HCT116 (cell line): ENCODE results near the gene RTTN. TPM values are rescaled to one million over a fixed set of nuclear protein-coding genes. Genes with fewer than 3 reads are reported as not detected.

Source experiments
- ATAC-seq: fragments of 200-7000 bp; cut with Tn5 transposase; 2 replicates; pipeline ENCODE4 v1.9.1; 2020; ENCODE audit warnings: mild to moderate bottlenecking, moderate library complexity
- BruUV-seq: library from RNA; stranded (reverse); fragments of 400-500 nt; replicated peaks from 2 replicates; lab custom pipeline; 2021; lab: Mats Ljungman, UMichigan
- CTCF ChIA-PET: fragments of 300-600 bp; sonication (Branson Sonifier 250); formaldehyde crosslinking; loops from one replicate; lab custom pipeline; 2021; ENCODE audit warnings: antibody characterized with exemption; lab: Charles Lee
- POLR2A ChIA-PET: fragments of 300-600, 350-600 bp; sonication (Branson Sonifier 250); formaldehyde crosslinking; loops from one replicate; lab custom pipeline; 2021; ENCODE audit warnings: antibody characterized with exemption; lab: Charles Lee
- RAD21 ChIA-PET, 2 experiments: fragments of 300-600 bp; sonication (Branson Sonifier 250); formaldehyde crosslinking; loops; one replicate each; lab custom pipeline; 2023; ENCODE audit warnings: low total read pairs in 2 of 2; ENCODE audit not compliant: uncharacterized antibody in 2 of 2, unreplicated experiment in 2 of 2, low non-redundant PET in 1 of 2; lab: Charles Lee
- DNase-seq: peaks from one replicate; pipeline ENCODE4 v3.0.0-alpha.2; 2010; ENCODE audit warnings: low read depth, low spot score
- H2AFZ ChIP-seq: fragments of 200-600 bp; shearing (Covaris generic), sonication (generic); 2 replicates; pipeline ENCODE4 v1.6.1; 2017; ENCODE audit warnings: low read depth, mixed run types, mixed read lengths, antibody characterized with exemption, low read length; ENCODE audit not compliant: poor library complexity, severe bottlenecking
- H3K27ac ChIP-seq: 2 replicates; pipeline ENCODE4 v1.5.1; 2012; ENCODE audit warnings: low read depth, low read length
- H3K27me3 ChIP-seq: fragments of 200-600 bp; sonication (generic); 2 replicates; pipeline ENCODE4 v1.6.1; 2016; ENCODE audit warnings: mixed run types, low read length, mixed read lengths; ENCODE audit not compliant: insufficient read depth
- H3K36me3 ChIP-seq, 2 experiments: fragments of 200-500 bp in 1 of 2; fragments of 200-600 bp in 1 of 2; sonication (Bioruptor generic) in 1 of 2; sonication (generic) in 1 of 2; 2 replicates each; pipeline versions ENCODE4 v1.5.1 to v1.6.1; 2014 to 2016; ENCODE audit warnings: low read length in 2 of 2, inconsistent platforms in 1 of 2, mixed read lengths in 1 of 2, mixed run types in 1 of 2; ENCODE audit not compliant: insufficient read depth in 2 of 2, control insufficient read depth in 1 of 2
- H3K4me1 ChIP-seq, 2 experiments: fragments of 200-600 bp in 1 of 2; sonication (generic) in 1 of 2; 2 replicates each; pipeline versions ENCODE4 v1.5.1 to v1.6.1; 2012 to 2017; ENCODE audit warnings: low read length in 2 of 2, inconsistent platforms in 1 of 2, mild to moderate bottlenecking in 1 of 2, mixed read lengths in 1 of 2, mixed run types in 1 of 2, moderate library complexity in 1 of 2; ENCODE audit not compliant: insufficient read depth in 2 of 2, control insufficient read depth in 1 of 2
- H3K4me2 ChIP-seq: fragments of 200-600 bp; sonication (generic); 2 replicates; pipeline ENCODE4 v1.6.1; 2017; ENCODE audit warnings: mixed run types, low read length, mixed read lengths
- H3K4me3 ChIP-seq, 2 experiments: fragments of 200-600 bp in 1 of 2; sonication (generic) in 1 of 2; replicated peaks in 1 of 2; 2 replicates each; pipeline ENCODE4 v1.5.1; 2011 to 2016; ENCODE audit warnings: low read length in 2 of 2, control low read depth in 1 of 2, low read depth in 1 of 2, mild to moderate bottlenecking in 1 of 2, mixed read lengths in 1 of 2, mixed run types in 1 of 2
- H3K79me2 ChIP-seq: fragments of 200-600 bp; sonication (generic); 2 replicates; pipeline ENCODE4 v1.6.1; 2017; ENCODE audit warnings: mild to moderate bottlenecking, mixed run types, low read length, moderate library complexity, mixed read lengths; ENCODE audit not compliant: insufficient read depth
- H3K9ac ChIP-seq: fragments of 200-600 bp; sonication (generic); 2 replicates; pipeline ENCODE4 v1.6.1; 2016; ENCODE audit warnings: low read length, mixed read lengths
- H3K9me2 ChIP-seq: fragments of 200-600 bp; sonication (generic), shearing (Covaris generic); 2 replicates; pipeline ENCODE4 v1.6.1; 2017; ENCODE audit warnings: mixed run types, mild to moderate bottlenecking, moderate library complexity; ENCODE audit not compliant: insufficient read depth
- H3K9me3 ChIP-seq, 2 experiments: fragments of 200-500 bp in 1 of 2; fragments of 200-600 bp in 1 of 2; sonication (Bioruptor generic) in 1 of 2; sonication (generic) in 1 of 2; 2 replicates each; pipeline ENCODE4 v1.6.1; 2014 to 2017; ENCODE audit warnings: low read length in 2 of 2, mixed read lengths in 2 of 2, inconsistent platforms in 1 of 2, low read depth in 1 of 2, mild to moderate bottlenecking in 1 of 2, mixed run types in 1 of 2, moderate library complexity in 1 of 2; ENCODE audit not compliant: control insufficient read depth in 1 of 2, insufficient read depth in 1 of 2
- H4K20me1 ChIP-seq: fragments of 200-600 bp; sonication (generic), shearing (Covaris generic); 2 replicates; pipeline ENCODE4 v1.6.1; 2017; ENCODE audit warnings: mixed run types, mild to moderate bottlenecking, moderate library complexity; ENCODE audit not compliant: insufficient read depth
- ATF3 ChIP-seq: IDR thresholded peaks from 2 replicates; pipeline ENCODE4 v1.6.1; 2012
- CBX3 ChIP-seq: IDR thresholded peaks from 2 replicates; pipeline ENCODE4 v1.6.1; 2012; ENCODE audit warnings: low read depth
- CEBPB ChIP-seq: IDR thresholded peaks from 2 replicates; pipeline ENCODE4 v1.6.1; 2012; ENCODE audit warnings: low read depth
- CTCF ChIP-seq, 3 experiments: fragments of 200-600 bp in 1 of 3; sonication (generic) in 1 of 3; IDR thresholded peaks in 2 of 3; conservative IDR thresholded peaks in 1 of 3; 2 replicates each; pipeline ENCODE4 v1.5.1; 2012 to 2017; ENCODE audit warnings: low read depth in 2 of 3, low read length in 2 of 3, antibody characterized with exemption in 1 of 3, borderline replicate concordance in 1 of 3, control low read depth in 1 of 3, mild to moderate bottlenecking in 1 of 3, mixed read lengths in 1 of 3, mixed run types in 1 of 3, moderate library complexity in 1 of 3; ENCODE audit not compliant: insufficient read depth in 1 of 3
- EGR1 ChIP-seq: IDR thresholded peaks from 2 replicates; pipeline ENCODE4 v1.6.1; 2012; ENCODE audit warnings: low read depth
- ELF1 ChIP-seq: IDR thresholded peaks from 2 replicates; pipeline ENCODE4 v1.6.1; 2012; ENCODE audit warnings: low read depth, borderline replicate concordance
- EZH2 ChIP-seq: fragments of 200-600 bp; sonication (generic); IDR thresholded peaks from 2 replicates; pipeline ENCODE4 v1.6.1; 2017; ENCODE audit warnings: antibody characterized with exemption, mixed run types
- FOSL1 ChIP-seq: IDR thresholded peaks from 2 replicates; pipeline ENCODE4 v1.6.1; 2012; ENCODE audit warnings: low read depth
- JUND ChIP-seq: IDR thresholded peaks from 2 replicates; pipeline ENCODE4 v1.6.1; 2012
- MAX ChIP-seq: IDR thresholded peaks from 2 replicates; pipeline ENCODE4 v1.6.1; 2012
- POLR2A ChIP-seq: IDR thresholded peaks from 2 replicates; pipeline ENCODE4 v1.7.0; 2011; ENCODE audit warnings: borderline replicate concordance; ENCODE audit not compliant: insufficient read depth, insufficient read length; ENCODE audit errors: extremely low read depth
- POLR2AphosphoS5 ChIP-seq: IDR thresholded peaks from 2 replicates; pipeline ENCODE4 v1.6.1; 2011; ENCODE audit warnings: mild to moderate bottlenecking, low read depth, low read length, moderate library complexity
- REST ChIP-seq: IDR thresholded peaks from 2 replicates; pipeline ENCODE4 v1.6.1; 2012; ENCODE audit warnings: low read depth
- SIN3A ChIP-seq: IDR thresholded peaks from 2 replicates; pipeline ENCODE4 v1.6.1; 2012; ENCODE audit warnings: low read depth
- SP1 ChIP-seq: IDR thresholded peaks from 2 replicates; pipeline ENCODE4 v1.6.1; 2012; ENCODE audit warnings: low read depth
- TCF7L2 ChIP-seq: IDR thresholded peaks from 2 replicates; pipeline ENCODE4 v1.7.0; 2011; ENCODE audit warnings: borderline replicate concordance, inconsistent platforms; ENCODE audit not compliant: insufficient read depth, insufficient read length; ENCODE audit errors: extremely low read depth
- YY1 ChIP-seq: IDR thresholded peaks from 2 replicates; pipeline ENCODE4 v1.6.1; 2011; ENCODE audit warnings: low read length, low read depth, moderate library complexity, mild to moderate bottlenecking; ENCODE audit not compliant: insufficient replicate concordance; ENCODE audit errors: extremely low read depth
- ZFX ChIP-seq: fragments of 450-650 bp; IDR thresholded peaks from 2 replicates; pipeline ENCODE4 v1.6.1; 2017
- ZNF274 ChIP-seq: fragments of 200-500 bp; sonication (Bioruptor generic); IDR thresholded peaks from 2 replicates; pipeline ENCODE4 v1.6.1; 2014; ENCODE audit warnings: mild to moderate bottlenecking, low read depth, low read length, inconsistent platforms
- intact Hi-C: fragments of 100-400 bp; cut with micrococcal nuclease; formaldehyde crosslinking; loops from 2 replicates; pipeline ENCODE4 v1.10.0; 2022
- total RNA-seq: library from RNA; stranded (reverse); gene quantifications from one replicate; pipeline ENCODE4 v1.2.1, GENCODE V29; 2021; ENCODE audit not compliant: unreplicated experiment

The RTTN gene
- total RNA-seq, 1 experiment from 2014 or later: 41.2 TPM

- H2AFZ ChIP-seq: no peak overlapping the region
- TF ChIP-seq ZFX: no peak
- TF ChIP-seq CTCF (IDR thresholded peaks at IDR 0.05 in 2 of 3, conservative IDR thresholded peaks at IDR 0.05 in 1 of 3; ENCODE audit: borderline replicate concordance in 1 of 3, insufficient read depth in 1 of 3, low read depth in 2 of 3, low read length in 2 of 3): no peak
- TF ChIP-seq MAX: no peak
- no peak for TF ChIP-seq YY1
- TF ChIP-seq JUND: no peak
- TF ChIP-seq CBX3: no peak
- TF ChIP-seq SP1: no peak
- no peak for TF ChIP-seq CEBPB
- TF ChIP-seq EGR1: no peak
- no peak for TF ChIP-seq ZNF274
- TF ChIP-seq POLR2A: no peak
- no peak for TF ChIP-seq TCF7L2
- no peak for TF ChIP-seq FOSL1
- TF ChIP-seq ELF1: no peak
- no peak for TF ChIP-seq REST
- no peak for TF ChIP-seq ATF3
- no peak for TF ChIP-seq EZH2
- no peak for TF ChIP-seq POLR2AphosphoS5
- no peak for TF ChIP-seq SIN3A
- POLR2A ChIA-PET: no interaction called here
- H3K9me3 ChIP-seq: no peaks in the 10 kb centered on the region
- intact Hi-C loops: no loop called here
- no peak for ATAC-seq
- no peak overlapping the region for H3K27ac ChIP-seq
- no peak overlapping the region for H3K4me2 ChIP-seq
- no peak overlapping the region for H3K4me3 ChIP-seq
- RAD21 ChIA-PET: no interaction called here
- no peaks in the 10 kb centered on the region for H3K9me2 ChIP-seq
- DNase-seq: no peak
- peaks cover 8 to 26% of the 10 kb centered on the region in 2 experiments; a peak in 3 of 4 replicates for H3K36me3 ChIP-seq
- no peak overlapping the region for H3K9ac ChIP-seq
- no peaks in the 10 kb centered on the region for H3K79me2 ChIP-seq
- no peaks in the 10 kb centered on the region for H3K4me1 ChIP-seq
- no TSS peak for BruUV-seq
- no peaks in the 10 kb centered on the region for H3K27me3 ChIP-seq
- CTCF ChIA-PET: no interaction called here
- H4K20me1 ChIP-seq: no peaks in the 10 kb centered on the region
Observed at GRCh38 chr18:70058916-70059315, 146.6 kb downstream of the RTTN start.
